Calu3 (cell line): Measurements from ENCODE around the gene ARHGAP21. TPM values are rescaled to one million over a fixed set of nuclear protein-coding genes. Genes with fewer than 3 reads are reported as not detected.

ENCODE experiments used
- BruUV-seq: library from RNA; stranded (reverse); fragments of 400-500 nt; replicated peaks from 2 replicates; lab custom pipeline; 2021; lab: Mats Ljungman, UMichigan
- CTCF ChIA-PET: fragments of 300-600 bp; sonication (Branson Sonifier 250); formaldehyde crosslinking; loops from one replicate; lab custom pipeline; 2022; ENCODE audit warnings: antibody characterized with exemption; lab: Charles Lee
- DNase-seq: peaks from one replicate; pipeline ENCODE4 v3.0.0; 2022
- H3K27ac Mint-ChIP-seq: one replicate; pipeline ENCODE4 v1.8.0; 2022; ENCODE audit warnings: mixed read lengths; ENCODE audit not compliant: unreplicated experiment
- H3K27me3 Mint-ChIP-seq: one replicate; pipeline ENCODE4 v1.8.0; 2022; ENCODE audit warnings: mixed read lengths; ENCODE audit not compliant: unreplicated experiment
- H3K36me3 Mint-ChIP-seq: one replicate; pipeline ENCODE4 v1.8.0; 2022; ENCODE audit warnings: mild to moderate bottlenecking, moderate library complexity, mixed read lengths; ENCODE audit not compliant: insufficient read depth, unreplicated experiment
- H3K4me1 Mint-ChIP-seq: one replicate; pipeline ENCODE4 v1.8.0; 2022; ENCODE audit warnings: mild to moderate bottlenecking, low read depth, mixed read lengths; ENCODE audit not compliant: unreplicated experiment
- H3K4me3 Mint-ChIP-seq: one replicate; pipeline ENCODE4 v1.8.0; 2022; ENCODE audit warnings: mild to moderate bottlenecking, low read depth, moderate library complexity, mixed read lengths; ENCODE audit not compliant: unreplicated experiment
- H3K9me3 Mint-ChIP-seq: one replicate; pipeline ENCODE4 v1.8.0; 2022; ENCODE audit warnings: low read depth, mixed read lengths; ENCODE audit not compliant: unreplicated experiment
- intact Hi-C: fragments of 100-400 bp; cut with micrococcal nuclease; formaldehyde crosslinking; loops from one replicate; pipeline ENCODE4 v1.10.0; 2022; ENCODE audit not compliant: unreplicated experiment
- total RNA-seq: library from RNA; stranded (reverse); gene quantifications from 2 replicates; pipeline ENCODE4 v1.2.3, GENCODE V29; 2022
- TF ChIP-seq, protein P1 (sequence below): fragments of 200-600 bp; IDR thresholded peaks from one replicate; pipeline ENCODE4 v1.8.0; 2022; ENCODE audit warnings: antibody characterized with exemption; ENCODE audit not compliant: unreplicated experiment

The ARHGAP21 gene
- total RNA-seq, 1 experiment from 2014 or later = 67.5 TPM

DNA sequence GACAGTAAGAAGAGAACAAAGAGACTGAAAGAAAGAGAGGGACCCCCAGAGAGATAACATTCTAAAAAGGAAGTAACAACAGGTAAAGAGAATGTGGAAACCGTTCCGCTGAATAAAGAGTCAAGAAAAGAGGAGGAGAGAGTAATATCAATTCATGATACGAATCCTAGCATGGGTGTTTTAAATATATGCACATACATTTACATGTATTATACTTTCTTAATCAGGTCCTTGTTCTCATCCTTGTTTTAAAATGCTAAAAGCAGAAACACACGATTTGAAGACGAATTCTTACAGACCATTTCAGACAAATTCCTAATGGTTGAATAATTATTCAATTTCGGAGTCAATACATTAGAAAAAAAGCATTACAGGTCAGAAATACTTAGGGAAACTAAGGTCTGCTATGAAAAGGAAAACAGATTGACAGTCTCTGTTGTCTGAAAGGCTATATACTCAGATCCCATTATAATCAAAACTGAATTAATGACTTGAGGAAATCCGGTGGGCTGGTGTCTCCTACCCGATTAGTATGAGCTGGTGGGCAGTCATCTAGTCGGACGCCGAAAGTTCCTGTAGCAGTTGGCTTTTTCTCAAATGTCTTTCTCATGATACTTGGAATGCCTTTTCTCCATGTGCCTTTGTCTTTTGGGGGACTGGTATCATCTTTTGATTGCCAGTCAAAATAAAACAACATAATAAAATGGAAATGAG, 127.3 kb downstream of the ARHGAP21 start:
- H3K27ac Mint-ChIP-seq = no peak overlapping the region
- intact Hi-C loops = no loop called here
- TF ChIP-seq, protein P1, sequence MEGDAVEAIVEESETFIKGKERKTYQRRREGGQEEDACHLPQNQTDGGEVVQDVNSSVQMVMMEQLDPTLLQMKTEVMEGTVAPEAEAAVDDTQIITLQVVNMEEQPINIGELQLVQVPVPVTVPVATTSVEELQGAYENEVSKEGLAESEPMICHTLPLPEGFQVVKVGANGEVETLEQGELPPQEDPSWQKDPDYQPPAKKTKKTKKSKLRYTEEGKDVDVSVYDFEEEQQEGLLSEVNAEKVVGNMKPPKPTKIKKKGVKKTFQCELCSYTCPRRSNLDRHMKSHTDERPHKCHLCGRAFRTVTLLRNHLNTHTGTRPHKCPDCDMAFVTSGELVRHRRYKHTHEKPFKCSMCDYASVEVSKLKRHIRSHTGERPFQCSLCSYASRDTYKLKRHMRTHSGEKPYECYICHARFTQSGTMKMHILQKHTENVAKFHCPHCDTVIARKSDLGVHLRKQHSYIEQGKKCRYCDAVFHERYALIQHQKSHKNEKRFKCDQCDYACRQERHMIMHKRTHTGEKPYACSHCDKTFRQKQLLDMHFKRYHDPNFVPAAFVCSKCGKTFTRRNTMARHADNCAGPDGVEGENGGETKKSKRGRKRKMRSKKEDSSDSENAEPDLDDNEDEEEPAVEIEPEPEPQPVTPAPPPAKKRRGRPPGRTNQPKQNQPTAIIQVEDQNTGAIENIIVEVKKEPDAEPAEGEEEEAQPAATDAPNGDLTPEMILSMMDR = no peak

DNA sequence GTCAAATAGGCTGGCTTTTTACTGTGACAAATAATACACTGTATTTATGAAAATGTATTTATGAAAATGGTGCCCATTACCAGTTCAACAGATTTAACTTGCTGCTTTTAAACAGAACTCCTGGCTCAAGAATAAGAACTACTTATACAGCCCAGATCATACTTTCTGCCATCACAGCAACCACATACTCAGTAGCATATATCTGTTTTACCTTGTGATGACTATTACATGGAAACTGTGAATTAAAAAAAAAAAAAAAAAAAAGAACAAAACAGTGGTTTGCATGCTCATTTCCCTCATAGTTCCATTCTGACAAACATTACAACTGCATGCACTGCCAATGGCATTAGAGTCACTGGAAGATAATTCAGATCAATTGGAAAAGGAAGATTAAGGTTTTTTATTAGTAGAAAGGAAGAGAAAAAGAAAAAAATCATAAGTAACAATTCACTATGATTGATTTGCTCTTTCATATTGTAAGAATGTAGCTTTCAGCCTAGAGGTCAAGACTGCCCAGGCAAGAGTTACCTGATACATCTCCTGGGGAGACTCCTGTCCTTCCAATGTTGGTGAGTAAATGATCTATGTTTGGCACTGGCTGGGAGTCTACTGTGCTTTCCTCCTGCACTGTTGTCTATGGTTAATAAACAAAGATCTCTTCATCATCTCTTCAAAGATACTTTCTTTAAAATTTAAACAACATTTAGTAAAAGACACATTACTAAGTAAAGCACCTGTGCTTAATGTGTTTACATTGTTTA, 132.8 kb downstream of the ARHGAP21 start:
- CTCF ChIA-PET = no interaction called here
- Mint-ChIP-seq H3K27me3 (no peaks in the 10 kb centered on the region), H3K36me3 (peaks cover 29% of the 10 kb centered on the region), H3K4me3 (no peak overlapping the region), H3K9me3 (no peaks in the 10 kb centered on the region), H3K27ac (no peak overlapping the region), H3K4me1 (no peaks in the 10 kb centered on the region)
- BruUV-seq = no TSS peak
- DNase-seq = no peak
- TF ChIP-seq, protein P1 = no peak
- intact Hi-C loops = no loop called here

More for the DNA sequence above, 127.3 kb downstream of the ARHGAP21 start:
- Mint-ChIP-seq H3K27me3 (no peaks in the 10 kb centered on the region), H3K4me3 (no peak overlapping the region), H3K36me3 (peaks cover 42% of the 10 kb centered on the region), H3K4me1 (no peaks in the 10 kb centered on the region), H3K9me3 (no peaks in the 10 kb centered on the region)
- no TSS peak for BruUV-seq
- no peak for DNase-seq
- CTCF ChIA-PET = no interaction called here

DNA sequence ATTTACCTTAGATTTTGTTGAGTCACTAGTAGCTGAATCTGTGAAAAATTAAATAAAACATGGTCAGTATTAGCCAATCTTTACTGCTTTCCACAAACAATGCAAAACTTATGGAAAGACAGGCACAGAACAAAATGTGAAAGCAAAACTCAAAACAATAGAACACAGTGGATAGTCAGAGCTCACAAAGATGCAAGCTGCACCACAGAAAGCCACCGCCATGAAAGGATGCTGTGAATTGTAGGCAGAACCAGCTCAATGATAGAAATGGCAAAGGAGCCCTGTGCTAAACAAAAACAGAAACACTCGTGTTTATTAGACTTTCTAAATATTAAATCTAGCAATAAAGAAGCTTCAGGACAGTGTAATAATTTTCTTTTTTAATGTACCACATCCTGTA, 134.4 kb downstream of the ARHGAP21 start:
- Mint-ChIP-seq H3K4me1 (no peaks in the 10 kb centered on the region), H3K27me3 (no peaks in the 10 kb centered on the region), H3K9me3 (no peaks in the 10 kb centered on the region), H3K27ac (no peak overlapping the region), H3K36me3 (peaks cover 36% of the 10 kb centered on the region), H3K4me3 (no peak overlapping the region)
- intact Hi-C loops = no loop called here
- CTCF ChIA-PET = no interaction called here
- TF ChIP-seq, protein P1 = no peak
- BruUV-seq = no TSS peak
- DNase-seq = no peak

DNA sequence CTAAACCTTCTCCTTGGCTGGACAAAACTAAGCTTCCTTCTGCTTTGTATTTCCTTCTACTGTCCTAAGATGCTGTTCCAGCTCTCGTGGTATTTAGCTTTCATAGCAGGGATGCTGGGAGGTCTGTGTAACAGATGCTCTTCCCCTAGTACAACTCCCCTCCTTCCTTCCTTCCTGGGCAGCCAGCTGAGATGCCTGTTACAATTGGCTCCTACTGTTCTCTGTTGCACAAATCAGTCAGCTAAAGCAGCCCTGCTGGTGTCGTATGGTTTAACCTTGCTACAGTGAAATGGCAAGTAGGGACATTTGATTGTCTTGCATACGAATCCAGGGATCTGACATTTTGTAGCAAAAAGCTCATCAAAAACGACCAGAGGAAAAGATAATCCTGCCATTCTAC, 143.8 kb downstream of the ARHGAP21 start:
- TF ChIP-seq, protein P1 = no peak
- Mint-ChIP-seq H3K9me3 (no peaks in the 10 kb centered on the region), H3K27me3 (no peaks in the 10 kb centered on the region), H3K4me1 (no peaks in the 10 kb centered on the region), H3K27ac (no peak overlapping the region), H3K36me3 (peaks cover 13% of the 10 kb centered on the region), H3K4me3 (no peak overlapping the region)
- CTCF ChIA-PET = no interaction called here
- no TSS peak for BruUV-seq
- intact Hi-C loops = no loop called here
- no peak for DNase-seq
